GM23338 (cell line): Measurements from ENCODE around the gene TNNT2. TPM values are rescaled to one million over a fixed set of nuclear protein-coding genes. Genes with fewer than 3 reads are reported as not detected.

Source experiments
- ATAC-seq: fragments of 200-7000 bp; cut with Tn5 transposase; 3 replicates; pipeline ENCODE4 v1.9.1; 2020
- DNase-seq: peaks from one replicate; pipeline ENCODE4 v3.0.0-alpha.2; 2015; ENCODE audit warnings: low spot score
- H2AFZ ChIP-seq: fragments of 200-600 bp; sonication (generic); 2 replicates; pipeline ENCODE4 v1.8.0; 2016; ENCODE audit warnings: antibody characterized with exemption, mild to moderate bottlenecking, moderate library complexity
- H3F3A ChIP-seq: fragments of 200-600 bp; sonication (generic); replicated peaks from 2 replicates; pipeline ENCODE4 v1.8.0; 2017; ENCODE audit warnings: antibody characterized with exemption, mixed run types, low read depth
- H3K27ac ChIP-seq: fragments of 200-600 bp; sonication (generic); 2 replicates; pipeline ENCODE4 v1.6.1; 2016; ENCODE audit warnings: low read depth
- H3K27me3 ChIP-seq: fragments of 200-600 bp; sonication (generic); 2 replicates; pipeline ENCODE4 v1.8.0; 2016; ENCODE audit warnings: mild to moderate bottlenecking, mixed run types, moderate library complexity; ENCODE audit not compliant: insufficient read depth
- H3K36me3 ChIP-seq: fragments of 200-600 bp; sonication (generic); 2 replicates; pipeline ENCODE4 v1.8.0; 2016; ENCODE audit warnings: mild to moderate bottlenecking; ENCODE audit not compliant: insufficient read depth
- H3K4me1 ChIP-seq: fragments of 200-600 bp; sonication (generic); 2 replicates; pipeline ENCODE4 v1.8.0; 2016; ENCODE audit warnings: mild to moderate bottlenecking, moderate library complexity; ENCODE audit not compliant: insufficient read depth
- H3K4me2 ChIP-seq: fragments of 200-600 bp; sonication (generic); 2 replicates; pipeline ENCODE4 v1.7.1; 2017; ENCODE audit warnings: mixed run types
- H3K4me3 ChIP-seq: fragments of 200-600 bp; sonication (generic); 2 replicates; pipeline ENCODE4 v1.6.1; 2016; ENCODE audit warnings: mixed run types
- H3K79me2 ChIP-seq: fragments of 200-600 bp; sonication (generic); replicated peaks from 2 replicates; pipeline ENCODE4 v1.8.0; 2017; ENCODE audit warnings: mild to moderate bottlenecking; ENCODE audit not compliant: insufficient read depth
- H3K9me2 ChIP-seq: fragments of 200-600 bp; sonication (generic); 2 replicates; pipeline ENCODE4 v1.8.0; 2017; ENCODE audit not compliant: insufficient read depth
- H4K20me1 ChIP-seq: fragments of 200-600 bp; sonication (generic); replicated peaks from 2 replicates; pipeline ENCODE4 v1.8.0; 2017; ENCODE audit warnings: mild to moderate bottlenecking; ENCODE audit not compliant: insufficient read depth
- H3K27ac Mint-ChIP-seq: 2 replicates; pipeline ENCODE4 v1.8.0; 2020; ENCODE audit warnings: inconsistent platforms, mild to moderate bottlenecking, moderate library complexity, mixed read lengths
- H3K27me3 Mint-ChIP-seq: 3 replicates; pipeline ENCODE4 v1.8.0; 2022; ENCODE audit warnings: low read depth, mild to moderate bottlenecking, moderate library complexity, mixed read lengths, inconsistent platforms; ENCODE audit not compliant: insufficient read depth, poor library complexity
- H3K36me3 Mint-ChIP-seq: 3 replicates; pipeline ENCODE4 v1.8.0; 2021; ENCODE audit warnings: low read depth, mild to moderate bottlenecking, inconsistent platforms, moderate library complexity, mixed read lengths
- H3K4me1 Mint-ChIP-seq: 3 replicates; pipeline ENCODE4 v1.8.0; 2020; ENCODE audit warnings: mild to moderate bottlenecking, inconsistent platforms, mixed read lengths
- H3K4me3 Mint-ChIP-seq: 3 replicates; pipeline ENCODE4 v1.8.0; 2021; ENCODE audit warnings: moderate library complexity, mild to moderate bottlenecking, inconsistent platforms, mixed read lengths
- H3K9me3 Mint-ChIP-seq: 3 replicates; pipeline ENCODE4 v1.8.0; 2020; ENCODE audit warnings: moderate library complexity, mild to moderate bottlenecking, inconsistent platforms, mixed read lengths
- CREB1 ChIP-seq: fragments of 250-450 bp; sonication (Bioruptor Pico); IDR thresholded peaks from 2 replicates; pipeline ENCODE4 v1.5.0; 2020; ENCODE audit warnings: low read depth, mild to moderate bottlenecking, moderate library complexity
- EZH2 ChIP-seq: fragments of 200-600 bp; sonication (generic); IDR thresholded peaks from one replicate; pipeline ENCODE4 v1.8.0; 2017; ENCODE audit warnings: antibody characterized with exemption, mild to moderate bottlenecking, low read depth; ENCODE audit not compliant: unreplicated experiment
- EZH2phosphoT487 ChIP-seq: fragments of 200-600 bp; sonication (generic); IDR thresholded peaks from one replicate; pipeline ENCODE4 v1.8.1; 2018; ENCODE audit warnings: antibody characterized with exemption; ENCODE audit not compliant: unreplicated experiment
- JUNB ChIP-seq: IDR thresholded peaks from one replicate; pipeline ENCODE4 v1.6.1; 2016; ENCODE audit warnings: antibody characterized with exemption; ENCODE audit not compliant: unreplicated experiment
- NANOG ChIP-seq: IDR thresholded peaks from 2 replicates; pipeline ENCODE4 v1.6.1; 2016; ENCODE audit warnings: antibody characterized with exemption, borderline replicate concordance
- STAT1 ChIP-seq: IDR thresholded peaks from one replicate; pipeline ENCODE4 v1.6.1; 2016; ENCODE audit warnings: antibody characterized with exemption; ENCODE audit not compliant: unreplicated experiment
- ZNF114 ChIP-seq: fragments of 250-450 bp; sonication (Bioruptor Pico); IDR thresholded peaks from 2 replicates; pipeline ENCODE4 v1.5.0; 2020; ENCODE audit warnings: mild to moderate bottlenecking, moderate library complexity
- ZNF331 ChIP-seq: fragments of 250-450 bp; sonication (Bioruptor Pico); IDR thresholded peaks from 2 replicates; pipeline ENCODE4 v1.5.0; 2020; ENCODE audit warnings: low read depth, mild to moderate bottlenecking, moderate library complexity
- polyA plus RNA-seq: library from polyadenylated mRNA; unstranded; fragments of >200 nt; fragmentation: Nextera tagmentation; extraction: Ambion mirVana; gene quantifications from 2 replicates; pipeline ENCODE4 v1.2.1, GENCODE V29; 2016
- total RNA-seq: library from RNA; depleted of rRNA; stranded (reverse); fragments of >200 nt; shearing (Covaris generic); gene quantifications from 2 replicates; pipeline ENCODE4 v1.2.3, GENCODE V29; 2014
- TF ChIP-seq, protein P1 (sequence below): IDR thresholded peaks from one replicate; pipeline ENCODE4 v1.6.1; 2018; ENCODE audit warnings: antibody characterized with exemption; ENCODE audit not compliant: unreplicated experiment
- TF ChIP-seq, protein P2 (sequence below), 2 experiments: fragments of 200-600 bp in 1 of 2; sonication (generic) in 1 of 2; conservative IDR thresholded peaks; 2 replicates each; pipeline versions ENCODE4 v1.5.1 to v1.6.1; 2016 to 2017; ENCODE audit warnings: antibody characterized with exemption in 2 of 2, low read depth in 2 of 2, mild to moderate bottlenecking in 2 of 2, moderate library complexity in 1 of 2
- TF ChIP-seq, protein P3 (sequence below): fragments of 250-450 bp; sonication (Bioruptor Pico); IDR thresholded peaks from 2 replicates; pipeline ENCODE4 v1.5.0; 2020; ENCODE audit warnings: mild to moderate bottlenecking, moderate library complexity

TNNT2 gene
- total and polyA plus RNA-seq, 2 experiments from 2014 or later = 7.5 to 19.1 TPM

DNA sequence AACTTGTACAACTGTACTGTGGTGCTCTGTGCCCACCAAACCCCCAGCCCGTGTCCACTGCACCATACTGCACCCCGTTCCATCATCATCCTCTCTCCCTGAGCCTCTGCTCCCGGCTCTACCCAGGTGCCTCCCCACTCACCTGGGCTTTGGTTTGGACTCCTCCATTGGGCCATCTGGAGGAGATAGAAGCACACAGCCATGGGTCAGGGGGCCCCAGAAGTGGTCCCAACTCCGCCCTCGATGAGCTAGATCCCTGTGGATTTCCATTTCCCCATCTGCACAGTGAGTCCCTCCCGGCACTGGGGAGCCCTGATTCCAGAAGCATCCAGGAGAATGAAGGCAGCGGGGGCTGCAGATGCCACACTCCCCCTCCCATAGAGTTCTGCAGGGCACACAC, 10.8 kb downstream of the TNNT2 start (continued):
- TF ChIP-seq, protein P1, sequence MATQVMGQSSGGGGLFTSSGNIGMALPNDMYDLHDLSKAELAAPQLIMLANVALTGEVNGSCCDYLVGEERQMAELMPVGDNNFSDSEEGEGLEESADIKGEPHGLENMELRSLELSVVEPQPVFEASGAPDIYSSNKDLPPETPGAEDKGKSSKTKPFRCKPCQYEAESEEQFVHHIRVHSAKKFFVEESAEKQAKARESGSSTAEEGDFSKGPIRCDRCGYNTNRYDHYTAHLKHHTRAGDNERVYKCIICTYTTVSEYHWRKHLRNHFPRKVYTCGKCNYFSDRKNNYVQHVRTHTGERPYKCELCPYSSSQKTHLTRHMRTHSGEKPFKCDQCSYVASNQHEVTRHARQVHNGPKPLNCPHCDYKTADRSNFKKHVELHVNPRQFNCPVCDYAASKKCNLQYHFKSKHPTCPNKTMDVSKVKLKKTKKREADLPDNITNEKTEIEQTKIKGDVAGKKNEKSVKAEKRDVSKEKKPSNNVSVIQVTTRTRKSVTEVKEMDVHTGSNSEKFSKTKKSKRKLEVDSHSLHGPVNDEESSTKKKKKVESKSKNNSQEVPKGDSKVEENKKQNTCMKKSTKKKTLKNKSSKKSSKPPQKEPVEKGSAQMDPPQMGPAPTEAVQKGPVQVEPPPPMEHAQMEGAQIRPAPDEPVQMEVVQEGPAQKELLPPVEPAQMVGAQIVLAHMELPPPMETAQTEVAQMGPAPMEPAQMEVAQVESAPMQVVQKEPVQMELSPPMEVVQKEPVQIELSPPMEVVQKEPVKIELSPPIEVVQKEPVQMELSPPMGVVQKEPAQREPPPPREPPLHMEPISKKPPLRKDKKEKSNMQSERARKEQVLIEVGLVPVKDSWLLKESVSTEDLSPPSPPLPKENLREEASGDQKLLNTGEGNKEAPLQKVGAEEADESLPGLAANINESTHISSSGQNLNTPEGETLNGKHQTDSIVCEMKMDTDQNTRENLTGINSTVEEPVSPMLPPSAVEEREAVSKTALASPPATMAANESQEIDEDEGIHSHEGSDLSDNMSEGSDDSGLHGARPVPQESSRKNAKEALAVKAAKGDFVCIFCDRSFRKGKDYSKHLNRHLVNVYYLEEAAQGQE = no peak
- TF ChIP-seq JUNB (no peak), ZNF114 (CRISPR knock-in tag) (no peak), ZNF331 (CRISPR knock-in tag) (no peak), CREB1 (CRISPR knock-in tag) (no peak)
- TF ChIP-seq, protein P2, sequence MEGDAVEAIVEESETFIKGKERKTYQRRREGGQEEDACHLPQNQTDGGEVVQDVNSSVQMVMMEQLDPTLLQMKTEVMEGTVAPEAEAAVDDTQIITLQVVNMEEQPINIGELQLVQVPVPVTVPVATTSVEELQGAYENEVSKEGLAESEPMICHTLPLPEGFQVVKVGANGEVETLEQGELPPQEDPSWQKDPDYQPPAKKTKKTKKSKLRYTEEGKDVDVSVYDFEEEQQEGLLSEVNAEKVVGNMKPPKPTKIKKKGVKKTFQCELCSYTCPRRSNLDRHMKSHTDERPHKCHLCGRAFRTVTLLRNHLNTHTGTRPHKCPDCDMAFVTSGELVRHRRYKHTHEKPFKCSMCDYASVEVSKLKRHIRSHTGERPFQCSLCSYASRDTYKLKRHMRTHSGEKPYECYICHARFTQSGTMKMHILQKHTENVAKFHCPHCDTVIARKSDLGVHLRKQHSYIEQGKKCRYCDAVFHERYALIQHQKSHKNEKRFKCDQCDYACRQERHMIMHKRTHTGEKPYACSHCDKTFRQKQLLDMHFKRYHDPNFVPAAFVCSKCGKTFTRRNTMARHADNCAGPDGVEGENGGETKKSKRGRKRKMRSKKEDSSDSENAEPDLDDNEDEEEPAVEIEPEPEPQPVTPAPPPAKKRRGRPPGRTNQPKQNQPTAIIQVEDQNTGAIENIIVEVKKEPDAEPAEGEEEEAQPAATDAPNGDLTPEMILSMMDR (conservative IDR thresholded peaks at IDR 0.05; ENCODE audit: low read depth in 2 of 2) = no peak

DNA sequence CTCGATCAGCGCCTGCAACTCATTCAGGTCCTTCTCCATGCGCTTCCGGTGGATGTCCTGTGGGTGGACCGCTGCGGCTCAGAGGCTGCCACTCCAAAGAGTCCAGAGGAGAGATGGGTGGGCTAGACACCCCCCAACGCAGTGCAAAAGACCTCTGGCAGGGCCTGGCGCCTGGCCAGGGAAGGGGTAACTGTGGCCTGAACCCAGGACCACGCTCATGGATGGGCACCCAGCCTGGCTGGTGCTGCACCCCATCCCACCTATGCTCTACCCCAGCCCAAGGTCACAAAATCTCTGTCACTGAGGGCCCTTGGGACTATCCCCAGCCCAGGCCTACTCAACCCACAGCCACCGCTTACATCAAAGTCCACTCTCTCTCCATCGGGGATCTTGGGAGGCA, 12.2 kb downstream of the TNNT2 start:
- H3K4me3 ChIP-seq = no peak overlapping the region
- Mint-ChIP-seq H3K36me3 (no peaks in the 10 kb centered on the region), H3K9me3 (no peaks in the 10 kb centered on the region), H3K4me1 (peaks cover 11% of the 10 kb centered on the region), H3K27me3 (peaks cover 17% of the 10 kb centered on the region), H3K4me3 (no peak overlapping the region), H3K27ac (no peak overlapping the region)
- no peaks in the 10 kb centered on the region for H3K79me2 ChIP-seq
- no peaks in the 10 kb centered on the region for H3K36me3 ChIP-seq
- peaks cover 9% of the 10 kb centered on the region for H3K4me1 ChIP-seq
- ATAC-seq = no peak
- no peaks in the 10 kb centered on the region for H3K27me3 ChIP-seq
- no peak overlapping the region for H3K4me2 ChIP-seq
- H3K9me2 ChIP-seq = no peaks in the 10 kb centered on the region
- no peaks in the 10 kb centered on the region for H3F3A ChIP-seq
- no peak overlapping the region for H3K27ac ChIP-seq
- no peak for DNase-seq
- no peak overlapping the region for H2AFZ ChIP-seq
- no peaks in the 10 kb centered on the region for H4K20me1 ChIP-seq
- TF ChIP-seq EZH2 = no peak
- no peak for TF ChIP-seq STAT1
- no peak for TF ChIP-seq ZNF114 (CRISPR knock-in tag)
- TF ChIP-seq, protein P3, sequence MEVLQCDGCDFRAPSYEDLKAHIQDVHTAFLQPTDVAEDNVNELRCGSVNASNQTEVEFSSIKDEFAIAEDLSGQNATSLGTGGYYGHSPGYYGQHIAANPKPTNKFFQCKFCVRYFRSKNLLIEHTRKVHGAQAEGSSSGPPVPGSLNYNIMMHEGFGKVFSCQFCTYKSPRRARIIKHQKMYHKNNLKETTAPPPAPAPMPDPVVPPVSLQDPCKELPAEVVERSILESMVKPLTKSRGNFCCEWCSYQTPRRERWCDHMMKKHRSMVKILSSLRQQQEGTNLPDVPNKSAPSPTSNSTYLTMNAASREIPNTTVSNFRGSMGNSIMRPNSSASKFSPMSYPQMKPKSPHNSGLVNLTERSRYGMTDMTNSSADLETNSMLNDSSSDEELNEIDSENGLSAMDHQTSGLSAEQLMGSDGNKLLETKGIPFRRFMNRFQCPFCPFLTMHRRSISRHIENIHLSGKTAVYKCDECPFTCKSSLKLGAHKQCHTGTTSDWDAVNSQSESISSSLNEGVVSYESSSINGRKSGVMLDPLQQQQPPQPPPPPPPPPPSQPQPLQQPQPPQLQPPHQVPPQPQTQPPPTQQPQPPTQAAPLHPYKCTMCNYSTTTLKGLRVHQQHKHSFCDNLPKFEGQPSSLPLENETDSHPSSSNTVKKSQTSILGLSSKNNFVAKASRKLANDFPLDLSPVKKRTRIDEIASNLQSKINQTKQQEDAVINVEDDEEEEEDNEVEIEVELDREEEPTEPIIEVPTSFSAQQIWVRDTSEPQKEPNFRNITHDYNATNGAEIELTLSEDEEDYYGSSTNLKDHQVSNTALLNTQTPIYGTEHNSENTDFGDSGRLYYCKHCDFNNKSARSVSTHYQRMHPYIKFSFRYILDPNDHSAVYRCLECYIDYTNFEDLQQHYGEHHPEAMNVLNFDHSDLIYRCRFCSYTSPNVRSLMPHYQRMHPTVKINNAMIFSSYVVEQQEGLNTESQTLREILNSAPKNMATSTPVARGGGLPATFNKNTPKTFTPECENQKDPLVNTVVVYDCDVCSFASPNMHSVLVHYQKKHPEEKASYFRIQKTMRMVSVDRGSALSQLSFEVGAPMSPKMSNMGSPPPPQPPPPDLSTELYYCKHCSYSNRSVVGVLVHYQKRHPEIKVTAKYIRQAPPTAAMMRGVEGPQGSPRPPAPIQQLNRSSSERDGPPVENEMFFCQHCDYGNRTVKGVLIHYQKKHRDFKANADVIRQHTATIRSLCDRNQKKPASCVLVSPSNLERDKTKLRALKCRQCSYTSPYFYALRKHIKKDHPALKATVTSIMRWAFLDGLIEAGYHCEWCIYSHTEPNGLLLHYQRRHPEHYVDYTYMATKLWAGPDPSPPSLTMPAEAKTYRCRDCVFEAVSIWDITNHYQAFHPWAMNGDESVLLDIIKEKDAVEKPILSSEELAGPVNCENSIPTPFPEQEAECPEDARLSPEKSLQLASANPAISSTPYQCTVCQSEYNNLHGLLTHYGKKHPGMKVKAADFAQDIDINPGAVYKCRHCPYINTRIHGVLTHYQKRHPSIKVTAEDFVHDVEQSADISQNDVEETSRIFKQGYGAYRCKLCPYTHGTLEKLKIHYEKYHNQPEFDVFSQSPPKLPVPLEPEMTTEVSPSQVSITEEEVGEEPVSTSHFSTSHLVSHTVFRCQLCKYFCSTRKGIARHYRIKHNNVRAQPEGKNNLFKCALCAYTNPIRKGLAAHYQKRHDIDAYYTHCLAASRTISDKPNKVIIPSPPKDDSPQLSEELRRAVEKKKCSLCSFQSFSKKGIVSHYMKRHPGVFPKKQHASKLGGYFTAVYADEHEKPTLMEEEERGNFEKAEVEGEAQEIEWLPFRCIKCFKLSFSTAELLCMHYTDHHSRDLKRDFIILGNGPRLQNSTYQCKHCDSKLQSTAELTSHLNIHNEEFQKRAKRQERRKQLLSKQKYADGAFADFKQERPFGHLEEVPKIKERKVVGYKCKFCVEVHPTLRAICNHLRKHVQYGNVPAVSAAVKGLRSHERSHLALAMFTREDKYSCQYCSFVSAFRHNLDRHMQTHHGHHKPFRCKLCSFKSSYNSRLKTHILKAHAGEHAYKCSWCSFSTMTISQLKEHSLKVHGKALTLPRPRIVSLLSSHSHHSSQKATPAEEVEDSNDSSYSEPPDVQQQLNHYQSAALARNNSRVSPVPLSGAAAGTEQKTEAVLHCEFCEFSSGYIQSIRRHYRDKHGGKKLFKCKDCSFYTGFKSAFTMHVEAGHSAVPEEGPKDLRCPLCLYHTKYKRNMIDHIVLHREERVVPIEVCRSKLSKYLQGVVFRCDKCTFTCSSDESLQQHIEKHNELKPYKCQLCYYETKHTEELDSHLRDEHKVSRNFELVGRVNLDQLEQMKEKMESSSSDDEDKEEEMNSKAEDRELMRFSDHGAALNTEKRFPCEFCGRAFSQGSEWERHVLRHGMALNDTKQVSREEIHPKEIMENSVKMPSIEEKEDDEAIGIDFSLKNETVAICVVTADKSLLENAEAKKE (CRISPR knock-in tag) = no peak
- no peak for TF ChIP-seq JUNB
- TF ChIP-seq EZH2phosphoT487 = no peak
- TF ChIP-seq ZNF331 (CRISPR knock-in tag) = no peak
- no peak for TF ChIP-seq NANOG
- no peak for TF ChIP-seq CREB1 (CRISPR knock-in tag)
